Smooth muscle cell of trachea (primary cell): ENCODE measurements around the gene ASB2. TPM values are rescaled to one million over a fixed set of nuclear protein-coding genes. Genes with fewer than 3 reads are reported as not detected.

Experiments
- total RNA-seq: library from RNA; depleted of rRNA; stranded (reverse); fragments of >200 nt; gene quantifications from 2 replicates; pipeline ENCODE4 v1.2.1, GENCODE V29; 2014

ASB2 gene, protein sequence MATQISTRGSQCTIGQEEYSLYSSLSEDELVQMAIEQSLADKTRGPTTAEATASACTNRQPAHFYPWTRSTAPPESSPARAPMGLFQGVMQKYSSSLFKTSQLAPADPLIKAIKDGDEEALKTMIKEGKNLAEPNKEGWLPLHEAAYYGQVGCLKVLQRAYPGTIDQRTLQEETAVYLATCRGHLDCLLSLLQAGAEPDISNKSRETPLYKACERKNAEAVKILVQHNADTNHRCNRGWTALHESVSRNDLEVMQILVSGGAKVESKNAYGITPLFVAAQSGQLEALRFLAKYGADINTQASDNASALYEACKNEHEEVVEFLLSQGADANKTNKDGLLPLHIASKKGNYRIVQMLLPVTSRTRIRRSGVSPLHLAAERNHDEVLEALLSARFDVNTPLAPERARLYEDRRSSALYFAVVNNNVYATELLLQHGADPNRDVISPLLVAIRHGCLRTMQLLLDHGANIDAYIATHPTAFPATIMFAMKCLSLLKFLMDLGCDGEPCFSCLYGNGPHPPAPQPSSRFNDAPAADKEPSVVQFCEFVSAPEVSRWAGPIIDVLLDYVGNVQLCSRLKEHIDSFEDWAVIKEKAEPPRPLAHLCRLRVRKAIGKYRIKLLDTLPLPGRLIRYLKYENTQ
- total RNA-seq: 0.50 and 1.2 TPM in 2 replicates

DNA sequence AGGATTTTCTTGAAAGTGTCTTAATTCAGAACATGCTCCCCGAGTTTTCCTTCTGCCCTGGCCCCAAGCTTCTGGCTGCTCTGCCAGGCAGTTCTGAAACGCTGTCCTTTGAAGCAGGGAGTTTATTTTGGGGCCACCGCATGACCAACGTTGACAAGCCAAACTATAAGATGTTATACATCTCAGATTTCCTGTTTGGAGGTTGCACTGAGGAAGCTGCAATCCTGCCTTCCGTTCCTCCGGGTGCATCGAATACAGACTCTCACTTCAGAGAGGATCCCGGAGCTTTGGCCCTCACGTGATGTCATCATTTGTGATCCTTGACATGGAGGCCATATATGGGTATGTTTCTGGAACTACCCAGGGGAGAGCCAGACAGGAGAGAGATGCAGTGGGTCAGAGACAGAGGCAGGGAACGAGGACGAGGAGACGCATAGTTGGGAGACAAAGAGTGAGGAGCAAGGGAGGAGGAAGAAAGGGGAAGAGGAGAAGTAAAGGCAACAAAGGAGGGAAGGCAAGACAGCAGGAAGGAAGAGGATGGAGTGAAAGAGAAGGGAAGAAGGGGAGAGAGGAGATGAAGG, at the start of gene ASB2:
TSS of gene ASB2 (minus strand) at position 94 of the 581 bp plus-strand sequence. CDS start 12,031 bp downstream, outside the sequence.

DNA sequence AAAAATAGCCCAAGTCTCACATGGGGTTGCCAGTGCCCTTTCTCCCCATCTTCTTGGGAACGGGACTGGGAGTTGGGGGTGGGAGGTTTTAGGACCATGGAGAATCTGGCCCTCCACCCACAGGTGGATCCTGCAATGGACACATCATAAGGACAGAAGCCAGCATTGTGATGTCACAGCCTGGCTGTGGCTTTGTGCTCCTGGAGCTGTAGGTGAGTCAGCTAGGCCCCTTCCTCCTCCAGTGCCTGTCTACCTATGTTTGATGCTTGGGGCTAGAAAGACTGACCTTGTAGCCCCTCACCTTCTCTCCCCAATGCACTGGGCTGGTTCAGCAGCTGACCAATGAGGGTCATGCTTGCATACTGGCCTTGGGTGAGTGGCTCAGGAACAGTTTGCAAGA, 20.7 kb upstream of the ASB2 start, which contains the start of gene CCDC197:
TSS of gene CCDC197 (plus strand) at position 220 of the 400 bp plus-strand sequence. CDS start 831 bp downstream, outside the sequence.

DNA sequence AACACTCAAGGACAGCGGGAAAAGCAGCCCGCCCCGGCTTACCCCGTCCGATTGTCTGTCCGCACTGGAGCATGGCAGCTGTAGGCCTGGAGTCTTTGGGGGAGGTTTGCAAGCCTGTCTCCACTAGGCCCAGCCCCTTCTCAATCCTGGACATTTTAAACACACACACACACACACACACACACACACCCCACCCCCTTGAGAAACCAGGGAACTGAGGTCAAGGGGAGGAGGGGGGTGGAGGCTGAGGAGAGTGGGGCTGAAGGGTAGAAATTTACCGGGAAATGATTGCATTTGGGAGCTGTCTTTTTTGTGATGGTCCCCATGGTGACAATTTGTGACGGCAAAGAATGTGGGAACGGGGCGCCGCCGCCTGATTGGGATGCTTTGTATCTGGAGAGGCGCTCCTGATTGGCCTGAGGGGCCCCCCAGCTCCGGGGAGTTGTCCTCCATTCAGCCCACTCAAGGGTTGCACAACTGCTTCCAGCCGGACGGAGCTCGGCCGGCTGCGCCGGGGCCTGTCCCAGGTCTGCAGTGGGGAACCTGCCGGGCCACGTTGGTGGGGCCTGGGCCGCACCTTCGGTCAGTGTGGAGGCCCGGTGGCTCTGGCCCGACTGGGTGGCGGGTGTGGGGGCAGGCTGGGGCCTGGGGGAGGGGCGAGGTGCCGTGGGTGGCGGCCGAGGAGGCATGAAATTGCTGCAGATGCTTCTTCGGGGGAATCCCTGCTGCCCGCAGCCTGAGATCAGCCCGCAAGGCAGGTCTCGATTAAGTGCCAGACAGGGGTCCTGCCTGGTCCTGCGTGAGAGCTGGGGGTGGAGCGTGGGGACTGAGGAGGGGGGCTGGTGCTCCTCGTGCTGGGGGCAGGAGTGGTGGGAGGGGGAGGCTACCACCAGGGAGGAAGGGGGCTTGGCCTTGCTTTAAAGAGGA, 49.2 kb downstream of the ASB2 start, which contains the start of gene FAM181A:
TSS of gene FAM181A (plus strand) at position 472 of the 927 bp plus-strand sequence. CDS start 942 bp downstream, outside the sequence.

Other genes with a start within 250 kb of the ASB2 start
- gene PRIMA1, start 188.1 kb downstream of the ASB2 start, total RNA-seq: not detected in 2 replicates
- gene FAM181A, start 49.2 kb downstream of the ASB2 start, total RNA-seq: not detected in 2 replicates
- not detected in 2 replicates for gene CCDC197, start 20.7 kb upstream of the ASB2 start, total RNA-seq
- 1.7 and 2.8 TPM in 2 replicates for gene OTUB2, start 49.8 kb upstream of the ASB2 start, total RNA-seq
- gene DDX24, start 104.6 kb upstream of the ASB2 start, total RNA-seq: 158 and 205 TPM in 2 replicates
- 9.6 and 22.0 TPM in 2 replicates for gene IFI27L1, start 104.7 kb upstream of the ASB2 start, total RNA-seq
- gene IFI27, start 134.2 kb upstream of the ASB2 start, total RNA-seq: 34.4 and 52.5 TPM in 2 replicates
- 99.8 and 126 TPM in 2 replicates for gene IFI27L2, start 153.0 kb upstream of the ASB2 start, total RNA-seq
- 0.44 and 2.8 TPM in 2 replicates for gene PPP4R4, start 197.8 kb upstream of the ASB2 start, total RNA-seq